Activated CD8-positive, alpha-beta T cell treated with anti-CD3 and anti-CD28 coated beads for 36 hours (primary cell): ENCODE results near the gene PLD1. TPM values are rescaled to one million over a fixed set of nuclear protein-coding genes. Genes with fewer than 3 reads are reported as not detected.

Source experiments
- ATAC-seq: fragments of 200-7000 bp; cut with Tn5 transposase; one replicate; pipeline ENCODE4 v1.10.0; 2021; ENCODE audit warnings: mild to moderate bottlenecking, moderate library complexity
- CTCF ChIA-PET: fragments of 350-600 bp; sonication (Branson Sonifier 250); formaldehyde crosslinking; loops from one replicate; lab custom pipeline; 2021; ENCODE audit warnings: antibody characterized with exemption; lab: Charles Lee
- POLR2A ChIA-PET: fragments of 350-600 bp; sonication (Branson Sonifier 250); formaldehyde crosslinking; loops from one replicate; lab custom pipeline; 2021; ENCODE audit warnings: antibody characterized with exemption; lab: Charles Lee
- DNase-seq: peaks from one replicate; pipeline ENCODE4 v3.0.0-alpha.2; 2020
- H3K27ac Mint-ChIP-seq: one replicate; pipeline ENCODE4 v1.8.0; 2021; ENCODE audit warnings: mild to moderate bottlenecking, mixed read lengths
- H3K27me3 Mint-ChIP-seq: one replicate; pipeline ENCODE4 v1.8.0; 2021; ENCODE audit warnings: mixed read lengths
- H3K36me3 Mint-ChIP-seq: one replicate; pipeline ENCODE4 v1.8.0; 2021; ENCODE audit warnings: low read depth, mixed read lengths
- H3K4me1 Mint-ChIP-seq: one replicate; pipeline ENCODE4 v1.8.0; 2021; ENCODE audit warnings: low read depth, mixed read lengths
- H3K4me3 Mint-ChIP-seq: one replicate; pipeline ENCODE4 v1.8.0; 2021; ENCODE audit warnings: mild to moderate bottlenecking, moderate library complexity, mixed read lengths
- H3K9me3 Mint-ChIP-seq: one replicate; pipeline ENCODE4 v1.8.0; 2021; ENCODE audit warnings: mixed read lengths
- CTCF ChIP-seq: fragments of 200-600 bp; IDR thresholded peaks from one replicate; pipeline ENCODE4 v1.8.0; 2022; ENCODE audit warnings: antibody characterized with exemption, mild to moderate bottlenecking
- intact Hi-C: fragments of 100-400 bp; cut with micrococcal nuclease; formaldehyde crosslinking; loops from one replicate; pipeline ENCODE4 v1.10.0; 2022
- total RNA-seq, 2 experiments: library from RNA; stranded (reverse); gene quantifications; one replicate each; pipeline ENCODE4 v1.2.3, GENCODE V29; 2021

Gene PLD1
- total RNA-seq, 2 experiments from 2014 or later, result 0.86 to 1.2 TPM

GRCh38 chr3:171788546-171789351 is 21.5 kb downstream of the PLD1 start:
- Mint-ChIP-seq H3K4me3 (no peak overlapping the region), H3K36me3 (no peaks in the 10 kb centered on the region), H3K27me3 (no peaks in the 10 kb centered on the region), H3K27ac (no peak overlapping the region), H3K4me1 (no peaks in the 10 kb centered on the region), H3K9me3 (no peaks in the 10 kb centered on the region)
- intact Hi-C loops, result loop anchor here (5.0 kb wide), 1 partner anchor 34 kb away; no protein-coding TSS in a partner anchor
- ChIA-PET CTCF (interaction anchor here (0.8 to 1.4 kb wide), 4 partner anchors 12 to 553 kb away, joined by 3 to 4 read pairs (median 3); no protein-coding TSS in a partner anchor), POLR2A (no interaction called here)
- TF ChIP-seq CTCF, result no peak
- no peak for ATAC-seq
- DNase-seq, result no peak

GRCh38 chr3:171786997-171787396 is 23.3 kb downstream of the PLD1 start:
- TF ChIP-seq CTCF, result no peak
- Mint-ChIP-seq H3K27ac (no peak overlapping the region), H3K27me3 (no peaks in the 10 kb centered on the region), H3K4me3 (no peak overlapping the region), H3K36me3 (no peaks in the 10 kb centered on the region), H3K4me1 (no peaks in the 10 kb centered on the region), H3K9me3 (no peaks in the 10 kb centered on the region)
- DNase-seq (no peak), ATAC-seq (no peak)
- intact Hi-C loops, result loop anchor here (5.0 kb wide), 1 partner anchor 35 kb away; no protein-coding TSS in a partner anchor
- ChIA-PET POLR2A (interaction anchor here (0.7 kb wide), 1 partner anchor 689 kb away, joined by 5 read pairs; no protein-coding TSS in a partner anchor), CTCF (interaction anchor here (0.7 kb wide), 1 partner anchor 99 kb away, joined by 3 read pairs; no protein-coding TSS in a partner anchor)

GRCh38 chr3:171784937-171785336 is 25.3 kb downstream of the PLD1 start:
- H3K9me3 Mint-ChIP-seq, result no peaks in the 10 kb centered on the region
- no peaks in the 10 kb centered on the region for H3K36me3 Mint-ChIP-seq
- intact Hi-C loops, result loop anchor here (5.0 kb wide), 1 partner anchor 37 kb away; no protein-coding TSS in a partner anchor
- TF ChIP-seq CTCF, result no peak
- no peak overlapping the region for H3K27ac Mint-ChIP-seq
- ChIA-PET CTCF (interaction anchor here (1.3 kb wide), 1 partner anchor 13 kb away, joined by 7 read pairs; no protein-coding TSS in a partner anchor), POLR2A (no interaction called here)
- no peaks in the 10 kb centered on the region for H3K27me3 Mint-ChIP-seq
- H3K4me3 Mint-ChIP-seq, result no peak overlapping the region
- no peaks in the 10 kb centered on the region for H3K4me1 Mint-ChIP-seq
- ATAC-seq, result no peak
- no peak for DNase-seq

GRCh38 chr3:171784387-171784786 is 25.9 kb downstream of the PLD1 start:
- TF ChIP-seq CTCF, result no peak
- H3K27ac Mint-ChIP-seq, result no peak overlapping the region
- ATAC-seq, result no peak
- no peaks in the 10 kb centered on the region for H3K4me1 Mint-ChIP-seq
- no peak overlapping the region for H3K4me3 Mint-ChIP-seq
- POLR2A ChIA-PET, result interaction anchor here (0.8 kb wide), 1 partner anchor 10 kb away, joined by 4 read pairs; no protein-coding TSS in a partner anchor
- no peak for DNase-seq
- CTCF ChIA-PET, result interaction anchor here (1.3 kb wide), 1 partner anchor 12 kb away, joined by 7 read pairs; no protein-coding TSS in a partner anchor
- no peaks in the 10 kb centered on the region for H3K9me3 Mint-ChIP-seq
- H3K36me3 Mint-ChIP-seq, result no peaks in the 10 kb centered on the region
- intact Hi-C loops, result no loop called here
- H3K27me3 Mint-ChIP-seq, result no peaks in the 10 kb centered on the region

- ATAC-seq, result no peak
- no peak for DNase-seq
- H3K36me3 Mint-ChIP-seq, result no peaks in the 10 kb centered on the region
- H3K27ac Mint-ChIP-seq, result no peak overlapping the region
- no peaks in the 10 kb centered on the region for H3K27me3 Mint-ChIP-seq
- no peak overlapping the region for H3K4me3 Mint-ChIP-seq
- no peak for TF ChIP-seq CTCF
- CTCF ChIA-PET, result interaction anchor here (1.0 kb wide), 1 partner anchor 11 kb away, joined by 4 read pairs; no protein-coding TSS in a partner anchor
- intact Hi-C loops, result no loop called here
- H3K9me3 Mint-ChIP-seq, result no peaks in the 10 kb centered on the region
- no peaks in the 10 kb centered on the region for H3K4me1 Mint-ChIP-seq
- POLR2A ChIA-PET, result interaction anchor here (0.8 kb wide), 1 partner anchor 11 kb away, joined by 4 read pairs; no protein-coding TSS in a partner anchor
Measured at GRCh38 chr3:171783626-171784025, 26.7 kb downstream of the PLD1 start.
